Stomach smooth muscle (tissue), 2 donors: ENCODE measurements around the gene NKAP.
"Not testable (repeated sequence)": the region's sequence is repeated elsewhere in the genome, so short reads cannot be mapped to it uniquely, and the experiment has no call there.

Source experiments
- H3K27ac ChIP-seq: one replicate; pipeline ENCODE4 v1.7.0; 2013; ENCODE audit warnings: mild to moderate bottlenecking, low read length, inconsistent platforms
- H3K27me3 ChIP-seq, 2 donors: one replicate each; pipeline ENCODE4 v1.7.0; 2013; ENCODE audit warnings: low read length in 2 of 2; ENCODE audit not compliant: insufficient read depth in 2 of 2, control insufficient read depth in 1 of 2
- H3K36me3 ChIP-seq, 2 donors: one replicate each; pipeline ENCODE4 v1.7.0; 2013; ENCODE audit warnings: low read length in 2 of 2; ENCODE audit not compliant: control insufficient read depth in 2 of 2, insufficient read depth in 2 of 2
- H3K4me1 ChIP-seq: one replicate; pipeline ENCODE4 v1.7.0; 2013; ENCODE audit warnings: low read length; ENCODE audit not compliant: control insufficient read depth, insufficient read depth
- H3K4me3 ChIP-seq, 2 donors: one replicate each; pipeline ENCODE4 v1.7.0; 2013; ENCODE audit warnings: low read length in 2 of 2
- H3K9ac ChIP-seq, 2 donors: one replicate each; pipeline ENCODE4 v1.7.0; 2013; ENCODE audit warnings: low read length in 2 of 2, mild to moderate bottlenecking in 1 of 2
- H3K9me3 ChIP-seq, 2 donors: one replicate each; pipeline ENCODE4 v1.7.0; 2013; ENCODE audit warnings: low read length in 2 of 2; ENCODE audit not compliant: control insufficient read depth in 2 of 2
- donor health status: healthy.
- donor health status: Pancreatic carcinoma.

Gene NKAP

GRCh38 chrX:119935215-119935874, 8.2 kb downstream of the NKAP start:
- no peak overlapping the region for H3K9ac ChIP-seq

GRCh38 chrX:119922391-119922790, 21.2 kb downstream of the NKAP start:
- not testable (repeated sequence) for H3K4me1 ChIP-seq, H3K27ac ChIP-seq, H3K4me3 ChIP-seq, H3K27me3 ChIP-seq, H3K36me3 ChIP-seq, H3K9ac ChIP-seq, H3K9me3 ChIP-seq

More at GRCh38 chrX:119935215-119935874, 8.2 kb downstream of the NKAP start:
- H3K4me1 ChIP-seq: no peaks in the 10 kb centered on the region
- no peak overlapping the region for H3K27ac ChIP-seq
- no peak overlapping the region for H3K4me3 ChIP-seq
- H3K27me3 ChIP-seq: no peaks in the 10 kb centered on the region
- no peaks in the 10 kb centered on the region for H3K9me3 ChIP-seq
- peaks cover 8 to 10% of the 10 kb centered on the region in 2 donors for H3K36me3 ChIP-seq

GRCh38 chrX:119919835-119920585, 23.5 kb downstream of the NKAP start:
- Histone ChIP-seq H3K4me3 (no peak overlapping the region), H3K36me3 (no peaks in the 10 kb centered on the region), H3K27ac (no peak overlapping the region), H3K9ac (no peak overlapping the region), H3K27me3 (no peaks in the 10 kb centered on the region), H3K9me3 (no peaks in the 10 kb centered on the region), H3K4me1 (no peaks in the 10 kb centered on the region)

DNA sequence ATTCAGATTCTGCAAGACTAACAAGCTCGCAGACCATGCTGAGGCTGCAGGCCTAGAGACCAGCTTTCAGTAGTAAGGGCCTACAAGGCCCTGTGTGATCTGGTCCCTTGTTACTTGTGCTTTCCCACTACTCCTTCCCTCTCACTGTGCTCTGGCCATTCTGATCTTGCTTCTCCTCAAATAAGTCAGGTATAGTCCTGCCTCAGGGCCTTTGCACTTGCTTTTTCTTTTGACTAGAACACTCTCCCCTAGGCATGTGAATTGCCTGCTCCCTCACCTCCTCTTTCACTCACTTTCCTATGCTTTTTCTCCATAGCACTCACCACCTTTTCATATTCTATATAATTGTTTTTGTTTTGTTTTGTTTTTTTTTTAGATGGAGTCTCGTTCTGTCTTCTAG, 25.7 kb downstream of the NKAP start:
- Histone ChIP-seq H3K9me3 (no peaks in the 10 kb centered on the region), H3K36me3 (no peaks in the 10 kb centered on the region), H3K9ac (no peak overlapping the region), H3K27me3 (no peaks in the 10 kb centered on the region), H3K4me1 (no peaks in the 10 kb centered on the region), H3K4me3 (no peak overlapping the region), H3K27ac (no peak overlapping the region)

- no peaks in the 10 kb centered on the region for H3K27me3 ChIP-seq
- H3K9me3 ChIP-seq: no peaks in the 10 kb centered on the region
- no peak overlapping the region for H3K27ac ChIP-seq
- H3K9ac ChIP-seq: no peak overlapping the region
- H3K4me1 ChIP-seq: no peaks in the 10 kb centered on the region
- H3K4me3 ChIP-seq: no peak overlapping the region
- no peaks in the 10 kb centered on the region for H3K36me3 ChIP-seq
Observed at GRCh38 chrX:119916310-119916709, 27.2 kb downstream of the NKAP start.

DNA sequence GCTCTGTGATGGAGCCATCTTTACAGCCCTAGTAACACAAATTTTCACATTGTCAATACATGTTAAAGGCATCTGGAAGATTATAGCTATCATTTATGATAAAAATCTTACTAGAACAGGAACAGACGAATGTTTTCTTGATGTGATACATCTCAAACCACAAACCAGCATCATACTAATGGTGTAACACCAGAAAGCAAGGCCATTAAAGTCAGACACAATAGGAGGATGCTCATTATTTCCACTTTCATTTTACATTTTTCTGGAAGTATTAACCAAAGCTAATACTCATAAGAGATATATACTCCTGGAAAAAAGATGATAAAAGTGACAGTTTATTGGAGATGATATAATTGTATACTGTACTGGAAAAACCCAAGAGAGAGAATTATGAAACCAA, 42.6 kb downstream of the NKAP start:
- no peak overlapping the region for H3K9ac ChIP-seq
- H3K9me3 ChIP-seq: no peaks in the 10 kb centered on the region
- H3K4me3 ChIP-seq: no peak overlapping the region
- H3K4me1 ChIP-seq: no peaks in the 10 kb centered on the region
- no peaks in the 10 kb centered on the region for H3K27me3 ChIP-seq
- H3K27ac ChIP-seq: no peak overlapping the region
- no peaks in the 10 kb centered on the region for H3K36me3 ChIP-seq

DNA sequence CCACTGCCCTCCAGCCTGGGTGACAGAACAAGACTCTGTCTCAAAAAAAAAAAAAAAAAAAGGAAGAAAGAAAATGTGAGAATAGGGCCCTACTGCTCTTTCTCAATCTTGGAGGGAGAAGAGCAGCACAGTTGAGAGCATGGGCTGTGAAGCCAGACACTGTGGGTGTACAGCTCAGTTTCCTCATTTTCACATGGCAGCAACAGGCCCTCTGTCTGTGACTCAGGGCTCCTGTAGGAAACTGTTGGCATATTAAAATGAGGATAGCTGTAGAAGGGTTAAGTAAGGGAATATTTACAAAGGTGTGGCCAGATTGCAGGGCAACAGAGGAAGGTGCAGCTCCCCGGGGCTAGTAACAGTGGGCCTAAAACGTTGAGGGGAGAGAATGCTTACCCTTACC, 44.4 kb downstream of the NKAP start:
- H3K27ac ChIP-seq: no peak overlapping the region
- H3K27me3 ChIP-seq: peaks cover 0 to 2% of the 10 kb centered on the region in 2 donors
- no peak overlapping the region for H3K4me3 ChIP-seq

GRCh38 chrX:119895843-119896326, 47.7 kb downstream of the NKAP start, which contains the start of gene AKAP14:
TSS of gene AKAP14 (plus strand) at chrX:119895893. CDS start at chrX:119903224, 7,331 bp downstream.
- peaks cover 0 to 2% of the 10 kb centered on the region in 2 donors for H3K27me3 ChIP-seq
- no peak within 1 kb of the TSS for H3K9ac ChIP-seq
- no peaks in the 10 kb centered on the region for H3K4me1 ChIP-seq
- H3K36me3 ChIP-seq: no peaks in the 10 kb centered on the region
- H3K4me3 ChIP-seq: no peak within 1 kb of the TSS
- no peak within 1 kb of the TSS for H3K27ac ChIP-seq
- H3K9me3 ChIP-seq: no peaks in the 10 kb centered on the region

More for the DNA sequence above, 44.4 kb downstream of the NKAP start:
- no peaks in the 10 kb centered on the region for H3K9me3 ChIP-seq
- H3K9ac ChIP-seq: no peak overlapping the region
- no peaks in the 10 kb centered on the region for H3K36me3 ChIP-seq
- no peaks in the 10 kb centered on the region for H3K4me1 ChIP-seq

GRCh38 chrX:119891961-119892692, 51.4 kb downstream of the NKAP start:
- not testable (repeated sequence) for H3K4me1 ChIP-seq, H3K27me3 ChIP-seq, H3K4me3 ChIP-seq, H3K9me3 ChIP-seq, H3K36me3 ChIP-seq, H3K9ac ChIP-seq, H3K27ac ChIP-seq

GRCh38 chrX:119890626-119891025, 52.9 kb downstream of the NKAP start:
- not testable (repeated sequence) for H3K9me3 ChIP-seq, H3K4me3 ChIP-seq, H3K27ac ChIP-seq, H3K27me3 ChIP-seq, H3K9ac ChIP-seq, H3K4me1 ChIP-seq, H3K36me3 ChIP-seq
